Trophoblast cell (in vitro differentiated cells and primary cell): ENCODE results near the gene FBXW4.

ENCODE experiments used
- DNase-seq, 2 donors: peaks; one replicate each; pipeline ENCODE4 v3.0.0-alpha.2; 2016
- H2AFZ ChIP-seq: 2 replicates; pipeline ENCODE4 v1.6.1; 2013; ENCODE audit warnings: low read length, moderate library complexity, mild to moderate bottlenecking; ENCODE audit not compliant: insufficient read depth, poor library complexity
- H2AK5ac ChIP-seq: 2 replicates; pipeline ENCODE4 v1.6.1; 2013; ENCODE audit warnings: mild to moderate bottlenecking, low read length
- H2BK120ac ChIP-seq: 2 replicates; pipeline ENCODE4 v1.6.1; 2013; ENCODE audit warnings: low read length, mild to moderate bottlenecking, moderate library complexity; ENCODE audit not compliant: insufficient read depth, poor library complexity
- H2BK12ac ChIP-seq: 2 replicates; pipeline ENCODE4 v1.6.1; 2013; ENCODE audit warnings: mild to moderate bottlenecking, low read length, moderate library complexity
- H2BK5ac ChIP-seq: 2 replicates; pipeline ENCODE4 v1.6.1; 2013; ENCODE audit warnings: low read length, low read depth, moderate library complexity, mild to moderate bottlenecking; ENCODE audit not compliant: poor library complexity
- H3K14ac ChIP-seq: 2 replicates; pipeline ENCODE4 v1.6.1; 2013; ENCODE audit warnings: mild to moderate bottlenecking, low read length
- H3K18ac ChIP-seq: 2 replicates; pipeline ENCODE4 v1.6.1; 2013; ENCODE audit warnings: mild to moderate bottlenecking, low read length
- H3K23ac ChIP-seq: 2 replicates; pipeline ENCODE4 v1.6.1; 2013; ENCODE audit warnings: low read length
- H3K27ac ChIP-seq: 2 replicates; pipeline ENCODE4 v1.5.1; 2013; ENCODE audit warnings: low read depth, mild to moderate bottlenecking, inconsistent platforms, low read length, moderate library complexity
- H3K27me3 ChIP-seq: 2 replicates; pipeline ENCODE4 v1.6.1; 2013; ENCODE audit warnings: inconsistent platforms, mild to moderate bottlenecking, low read length, moderate library complexity; ENCODE audit not compliant: insufficient read depth
- H3K36me3 ChIP-seq, 2 experiments: 1 replicate in 1 of 2; 2 replicates in 1 of 2; pipeline ENCODE4 v1.6.1; 2013; ENCODE audit warnings: low read length in 2 of 2, mild to moderate bottlenecking in 2 of 2, moderate library complexity in 1 of 2; ENCODE audit not compliant: insufficient read depth in 2 of 2, control insufficient read depth in 1 of 2
- H3K4ac ChIP-seq: 2 replicates; pipeline ENCODE4 v1.6.1; 2013; ENCODE audit warnings: low read depth, mild to moderate bottlenecking, low read length, moderate library complexity
- H3K4me1 ChIP-seq, 2 experiments: 1 replicate in 1 of 2; 2 replicates in 1 of 2; pipeline ENCODE4 v1.6.1; 2013; ENCODE audit warnings: low read length in 2 of 2, mild to moderate bottlenecking in 2 of 2, moderate library complexity in 1 of 2; ENCODE audit not compliant: insufficient read depth in 2 of 2, control insufficient read depth in 1 of 2
- H3K4me2 ChIP-seq: 2 replicates; pipeline ENCODE4 v1.6.1; 2013; ENCODE audit warnings: inconsistent platforms, mild to moderate bottlenecking, low read length, moderate library complexity
- H3K4me3 ChIP-seq: 2 replicates; pipeline ENCODE4 v1.5.1; 2013; ENCODE audit warnings: mild to moderate bottlenecking, low read depth, low read length, inconsistent platforms
- H3K79me1 ChIP-seq: one replicate; pipeline ENCODE4 v1.6.1; 2013; ENCODE audit warnings: low read length
- H3K79me2 ChIP-seq: 2 replicates; pipeline ENCODE4 v1.6.1; 2013; ENCODE audit warnings: low read length, mild to moderate bottlenecking; ENCODE audit not compliant: control insufficient read depth, insufficient read depth, poor library complexity
- H3K9ac ChIP-seq: 2 replicates; pipeline ENCODE4 v1.6.1; 2013; ENCODE audit warnings: mild to moderate bottlenecking, low read length
- H3K9me3 ChIP-seq: 2 replicates; pipeline ENCODE4 v1.6.1; 2013; ENCODE audit warnings: low read depth, mild to moderate bottlenecking, control low read depth, inconsistent platforms, low read length; ENCODE audit not compliant: insufficient read depth
- H4K12ac ChIP-seq: 2 replicates; pipeline ENCODE4 v1.6.1; 2013; ENCODE audit warnings: low read depth, mild to moderate bottlenecking, low read length, moderate library complexity
- H4K8ac ChIP-seq: 2 replicates; pipeline ENCODE4 v1.6.1; 2013; ENCODE audit warnings: low read depth, mild to moderate bottlenecking, low read length, moderate library complexity
- H4K91ac ChIP-seq: one replicate; pipeline ENCODE4 v1.6.1; 2013; ENCODE audit warnings: low read depth, mild to moderate bottlenecking, low read length, moderate library complexity
- WGBS: extraction: QIAGEN DNeasy Blood & Tissue Kit; methylation state at CpG from one replicate; pipeline ENCODE4 v1.1.7; 2013; ENCODE audit warnings: missing lambda C conversion rate; ENCODE audit not compliant: insufficient read length, insufficient coverage; ENCODE audit errors: extremely low coverage; 5-methylcytosine and 5-hydroxymethylcytosine counted together

FBXW4 gene

GRCh38 chr10:101569323-101569621 lies 125.7 kb downstream of the FBXW4 start:
- Histone ChIP-seq H4K12ac (no peak overlapping the region), H3K4me2 (peak overlapping the region; percentile 90), H3K79me2 (peaks cover 2% of the 10 kb centered on the region), H3K9ac (no peak overlapping the region), H2BK12ac (no peak overlapping the region), H3K14ac (no peak overlapping the region), H2BK5ac (no peak overlapping the region), H4K8ac (no peak overlapping the region), H2AFZ (no peak overlapping the region), H2BK120ac (no peak overlapping the region), H3K4me3 (no peak overlapping the region), H3K23ac (no peak overlapping the region), H3K79me1 (no peaks in the 10 kb centered on the region), H3K4ac (no peak overlapping the region), H3K36me3 (no peaks in the 10 kb centered on the region), H3K4me1 (peaks cover 0 to 10% of the 10 kb centered on the region in 2 experiments), H3K9me3 (peaks cover 4% of the 10 kb centered on the region), H2AK5ac (no peak overlapping the region), H3K27ac (no peak overlapping the region), H4K91ac (no peak overlapping the region), H3K18ac (no peak overlapping the region), H3K27me3 (peaks cover 13% of the 10 kb centered on the region)
- no peak for DNase-seq
- no CpG with 5 or more reads among the region's 11 CpGs for WGBS

GRCh38 chr10:101568054-101568745 lies 126.8 kb downstream of the FBXW4 start:
- Histone ChIP-seq H2BK5ac (no peak overlapping the region), H3K4ac (no peak overlapping the region), H3K79me2 (peaks cover 2% of the 10 kb centered on the region), H2AK5ac (no peak overlapping the region), H3K18ac (no peak overlapping the region), H4K91ac (no peak overlapping the region), H3K27me3 (peaks cover 13% of the 10 kb centered on the region), H2BK120ac (no peak overlapping the region), H3K4me2 (no peak overlapping the region), H3K79me1 (no peaks in the 10 kb centered on the region), H3K9me3 (peaks cover 4% of the 10 kb centered on the region), H4K12ac (no peak overlapping the region), H3K36me3 (no peaks in the 10 kb centered on the region), H3K14ac (no peak overlapping the region), H3K9ac (no peak overlapping the region), H3K27ac (no peak overlapping the region), H3K4me1 (peaks cover 0 to 10% of the 10 kb centered on the region in 2 experiments), H4K8ac (no peak overlapping the region), H3K23ac (no peak overlapping the region), H3K4me3 (no peak overlapping the region), H2AFZ (no peak overlapping the region), H2BK12ac (no peak overlapping the region)
- no peak for DNase-seq
- no CpG with 5 or more reads among the region's 17 CpGs for WGBS

GRCh38 chr10:101567165-101568006 lies 127.6 kb downstream of the FBXW4 start:
- H3K36me3 ChIP-seq = no peaks in the 10 kb centered on the region
- no peaks in the 10 kb centered on the region for H3K79me1 ChIP-seq
- no peak for DNase-seq
- no peak overlapping the region for H3K18ac ChIP-seq
- no peak overlapping the region for H4K12ac ChIP-seq
- no CpG with 5 or more reads among the region's 7 CpGs for WGBS
- H2AFZ ChIP-seq = no peak overlapping the region
- no peak overlapping the region for H3K14ac ChIP-seq
- H3K9me3 ChIP-seq = no peaks in the 10 kb centered on the region
- H2BK5ac ChIP-seq = no peak overlapping the region
- no peak overlapping the region for H3K4ac ChIP-seq
- no peak overlapping the region for H2BK120ac ChIP-seq
- no peak overlapping the region for H4K8ac ChIP-seq
- H2BK12ac ChIP-seq = no peak overlapping the region
- H3K9ac ChIP-seq = no peak overlapping the region
- H2AK5ac ChIP-seq = no peak overlapping the region
- peaks cover 2% of the 10 kb centered on the region for H3K79me2 ChIP-seq
- no peak overlapping the region for H3K27ac ChIP-seq
- H3K4me3 ChIP-seq = no peak overlapping the region
- H3K27me3 ChIP-seq = peaks cover 13% of the 10 kb centered on the region
- H4K91ac ChIP-seq = no peak overlapping the region
- no peak overlapping the region for H3K23ac ChIP-seq
- H3K4me1 ChIP-seq = peaks cover 0 to 10% of the 10 kb centered on the region in 2 experiments
- H3K4me2 ChIP-seq = no peak overlapping the region

GRCh38 chr10:101566333-101567164 lies 128.4 kb downstream of the FBXW4 start:
- WGBS = no CpG with 5 or more reads among the region's 59 CpGs
- Histone ChIP-seq H3K79me1 (no peaks in the 10 kb centered on the region), H3K36me3 (no peaks in the 10 kb centered on the region), H3K14ac (no peak overlapping the region), H2BK5ac (no peak overlapping the region), H3K23ac (no peak overlapping the region), H2BK120ac (no peak overlapping the region), H3K4me3 (peak overlapping the region; percentile 13), H3K4ac (no peak overlapping the region), H3K4me2 (no peak overlapping the region), H3K9ac (no peak overlapping the region), H3K79me2 (peaks cover 2% of the 10 kb centered on the region), H3K9me3 (peaks cover 1% of the 10 kb centered on the region), H2BK12ac (no peak overlapping the region), H3K27ac (no peak overlapping the region), H3K27me3 (peaks cover 13% of the 10 kb centered on the region), H4K91ac (no peak overlapping the region), H2AK5ac (no peak overlapping the region), H4K8ac (no peak overlapping the region), H4K12ac (no peak overlapping the region), H3K18ac (no peak overlapping the region), H2AFZ (no peak overlapping the region), H3K4me1 (peaks cover 0 to 10% of the 10 kb centered on the region in 2 experiments)
- peak in 1 of 2 donors; percentile 10 for DNase-seq
